HK-2 (cell line): ENCODE measurements around the gene RPS6KA5.

Experiments used
- DNase-seq: peaks from one replicate; pipeline ENCODE4 v3.0.0-alpha.2; 2018; ENCODE audit not compliant: unreplicated experiment

Gene RPS6KA5

DNA sequence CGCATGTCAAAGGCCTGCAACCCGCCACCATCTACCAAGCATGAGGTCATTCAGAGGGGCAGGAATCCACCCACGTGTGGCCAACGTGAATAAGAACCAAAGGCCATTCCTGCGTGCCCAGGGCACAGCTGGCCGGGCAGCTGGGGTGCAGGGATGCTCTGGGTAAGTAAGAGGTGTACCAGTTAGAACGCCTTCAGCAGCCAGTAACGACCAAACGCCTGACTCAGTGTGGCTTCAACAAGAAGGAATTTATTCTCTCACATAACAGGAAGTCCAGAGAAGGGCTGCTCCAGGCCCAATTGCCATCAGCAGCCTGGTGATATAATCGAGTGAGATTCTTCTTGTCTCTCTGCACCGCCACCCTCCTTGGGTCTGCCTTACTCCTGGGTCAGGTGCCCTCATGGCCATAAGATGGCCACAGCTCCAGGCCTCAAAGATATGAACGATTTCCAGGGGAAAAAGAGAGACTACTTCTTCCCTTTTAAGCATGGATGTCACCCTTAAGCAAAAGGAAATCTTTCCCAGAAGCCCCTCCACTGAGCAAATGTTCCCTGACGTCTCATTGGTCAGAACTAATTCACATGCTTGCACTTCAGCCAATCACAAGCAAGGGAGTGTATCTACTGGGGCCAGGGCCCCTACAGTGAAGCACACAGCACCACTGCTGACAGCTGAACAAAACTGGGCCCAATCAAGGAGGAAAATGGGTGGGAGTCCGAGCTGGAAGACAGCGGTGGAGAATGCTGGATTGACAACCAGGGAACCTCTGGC, 251.5 kb downstream of the RPS6KA5 start:
- DNase-seq = peak; percentile 54

- DNase-seq = no peak
These were observed 253.4 kb downstream of the RPS6KA5 start for GRCh38 chr14:90807060-90807459.

DNA sequence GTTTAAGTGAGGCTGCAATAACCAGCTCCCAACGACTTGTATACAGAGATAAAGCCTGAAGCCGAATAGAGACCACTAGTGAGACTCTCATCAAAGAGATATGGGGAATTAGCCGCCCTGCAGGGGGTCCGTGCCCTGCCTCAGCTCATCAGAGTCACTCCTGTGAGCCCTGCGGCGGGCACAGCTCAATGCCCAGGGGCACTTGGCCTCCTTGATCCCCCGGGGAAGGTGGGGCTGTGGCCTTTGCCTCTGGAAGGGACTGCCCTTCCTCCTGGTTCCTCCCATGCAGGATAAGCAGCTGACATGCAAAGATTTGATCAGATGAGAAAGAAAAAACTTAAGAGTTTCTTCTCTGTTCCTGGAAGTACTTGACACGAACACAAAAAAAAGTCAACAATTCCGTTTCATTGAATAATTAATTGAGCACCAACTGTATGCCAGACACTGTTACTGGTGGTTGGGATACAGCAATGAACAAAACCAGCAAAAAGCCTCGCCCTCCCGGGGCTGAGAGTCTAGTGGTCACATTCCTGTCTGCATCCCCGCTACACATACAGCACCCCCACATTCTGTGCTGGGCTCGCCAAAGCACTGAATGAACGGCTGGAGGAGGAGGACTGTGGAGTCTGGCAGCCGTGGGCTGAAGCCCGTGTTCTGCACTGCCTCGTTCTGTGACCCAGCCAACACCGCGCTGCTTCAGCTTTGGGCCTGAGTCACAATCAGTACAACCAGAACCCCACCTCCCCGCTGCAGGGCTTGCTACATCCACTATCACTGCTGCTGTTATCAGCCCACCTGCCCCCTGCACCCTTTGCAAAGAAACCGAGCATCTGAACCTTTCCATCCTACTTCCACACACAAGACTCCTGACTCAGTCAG, 254.5 kb downstream of the RPS6KA5 start:
- DNase-seq = no peak

DNA sequence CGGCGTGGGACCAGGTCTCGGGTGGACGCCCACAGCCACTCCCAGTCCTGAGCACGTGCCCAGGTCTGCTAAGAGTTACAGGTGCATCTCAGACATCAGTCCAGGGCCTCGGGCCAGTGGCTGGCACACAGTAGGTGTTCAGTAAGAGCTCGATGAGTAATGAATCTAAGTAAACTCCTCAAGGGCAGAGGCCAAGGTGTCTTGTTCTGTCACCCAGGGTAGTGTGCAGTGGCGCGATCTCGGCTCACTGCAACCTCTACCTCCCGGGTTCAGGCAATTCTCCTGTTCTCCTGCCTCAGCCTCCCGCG, 255.4 kb downstream of the RPS6KA5 start:
- DNase-seq = no peak

DNA sequence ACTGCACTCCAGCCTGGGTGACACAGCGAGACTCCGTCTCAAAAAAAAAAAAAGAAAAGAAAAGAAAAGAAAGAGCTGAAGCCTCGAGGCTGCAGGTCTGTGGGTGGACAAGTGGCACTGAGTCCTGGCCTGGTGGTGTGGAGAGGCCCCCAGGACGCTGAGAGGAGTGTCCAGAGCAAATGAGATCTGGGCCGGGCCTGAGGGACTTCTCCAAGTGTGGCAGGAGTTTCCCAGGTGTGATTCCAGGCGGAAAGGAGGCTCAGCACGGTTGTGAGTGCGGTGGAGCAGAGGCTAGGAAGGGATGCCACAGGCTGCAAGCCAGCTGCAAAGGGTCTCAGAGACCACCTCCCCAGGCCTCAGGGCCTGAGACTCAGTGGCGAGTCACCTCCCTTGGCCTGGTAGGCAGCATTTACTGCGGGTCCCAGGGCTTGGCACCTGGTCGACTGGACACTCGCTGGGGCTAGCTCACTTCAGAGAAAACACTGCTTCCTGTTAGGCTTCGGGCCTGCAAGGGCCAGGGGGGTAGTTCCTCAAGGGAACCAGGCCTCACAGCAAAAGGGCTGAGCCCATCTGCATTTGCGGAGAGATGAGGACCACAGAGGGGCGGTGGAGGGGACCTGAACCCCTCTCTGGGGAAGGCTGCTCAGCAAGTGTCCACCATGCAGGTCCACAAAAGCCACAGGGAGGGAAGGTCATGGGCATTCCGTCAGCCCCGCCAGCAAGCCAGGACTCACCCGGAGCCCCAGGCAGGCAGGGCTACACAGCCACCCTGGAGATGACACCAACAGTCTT, 256.0 kb downstream of the RPS6KA5 start:
- DNase-seq = no peak

DNA sequence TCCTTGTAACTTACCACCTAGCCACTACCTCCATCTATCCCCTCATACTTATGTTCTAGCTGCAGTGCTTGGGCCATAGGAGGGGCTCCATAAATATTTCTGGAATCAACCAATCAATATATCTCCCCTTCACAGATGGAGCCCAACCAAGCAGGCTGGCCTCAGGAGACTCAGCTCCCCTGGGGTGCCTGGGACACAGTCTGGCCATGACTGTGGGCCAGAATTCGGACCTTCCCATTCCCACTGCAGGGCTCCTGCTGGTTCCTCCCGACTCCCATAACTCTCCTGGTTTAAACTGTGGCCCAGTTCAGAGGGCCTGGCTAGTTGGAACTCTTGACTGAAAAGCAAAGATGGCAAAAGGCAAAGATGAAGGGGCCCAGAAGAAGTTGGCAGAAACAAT, 257.2 kb downstream of the RPS6KA5 start:
- no peak for DNase-seq

DNA sequence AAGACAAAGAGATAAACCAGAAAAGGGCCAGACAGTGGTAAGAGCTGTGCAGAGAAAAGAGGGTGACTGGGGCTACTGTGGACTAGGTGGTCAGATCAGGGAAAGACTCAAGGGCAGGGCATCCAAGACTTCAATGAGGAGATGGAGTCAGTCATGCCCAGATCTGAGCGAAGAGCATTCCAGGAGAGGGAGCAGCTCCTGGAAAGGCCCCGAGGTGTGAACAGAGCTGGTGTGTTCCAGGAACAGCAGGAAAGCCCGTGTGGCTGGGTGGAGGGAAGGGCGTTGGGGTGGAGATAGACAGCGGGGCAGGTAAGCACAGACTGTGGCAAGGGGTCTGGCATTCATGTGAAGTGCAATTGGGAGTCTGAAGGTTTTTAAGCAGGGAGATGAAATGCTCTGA, 261.0 kb downstream of the RPS6KA5 start:
- no peak for DNase-seq

GRCh38 chr14:90797919-90798318, 262.5 kb downstream of the RPS6KA5 start:
- DNase-seq = no peak
